Right hindlimb (tissue), 1 donor: ENCODE results near the gene USP11.
"Not testable (repeated sequence)": the region's sequence is repeated elsewhere in the genome, so short reads cannot be mapped to it uniquely, and the experiment has no call there.

Experiments
- DNase-seq: peaks from one replicate; pipeline ENCODE4 v3.0.0-alpha.2; 2018

USP11 gene

GRCh38 chrX:47248576-47248975, 15.8 kb downstream of the USP11 start:
- DNase-seq: no peak

- no peak for DNase-seq
Measured at GRCh38 chrX:47250017-47250347, 17.2 kb downstream of the USP11 start.

GRCh38 chrX:47257620-47258019, 24.8 kb downstream of the USP11 start:
- DNase-seq: not testable (repeated sequence)

GRCh38 chrX:47264483-47265173, 31.8 kb downstream of the USP11 start:
- no peak for DNase-seq

- no peak for DNase-seq
Measured at GRCh38 chrX:47266643-47267042, 33.8 kb downstream of the USP11 start.

GRCh38 chrX:47272013-47272408, 39.2 kb downstream of the USP11 start:
- DNase-seq: no peak

GRCh38 chrX:47273011-47273730, 40.4 kb downstream of the USP11 start:
- no peak for DNase-seq

GRCh38 chrX:47278691-47279090, 45.9 kb downstream of the USP11 start:
- DNase-seq: no peak

- peak; percentile 80 for DNase-seq
Measured at GRCh38 chrX:47283015-47283771, 50.4 kb downstream of the USP11 start.

- not testable (repeated sequence) for DNase-seq
Measured at GRCh38 chrX:47284616-47285015, 51.8 kb downstream of the USP11 start.

- DNase-seq: no peak
Measured at GRCh38 chrX:47285836-47286320, 53.1 kb downstream of the USP11 start.

GRCh38 chrX:47293106-47293505, 60.3 kb downstream of the USP11 start:
- DNase-seq: no peak

- no peak for DNase-seq
Measured at GRCh38 chrX:47296766-47297365, 64.1 kb downstream of the USP11 start.

- no peak for DNase-seq
Measured at GRCh38 chrX:47297874-47298273, 65.1 kb downstream of the USP11 start.
